ENCODE data around the gene HECW1. TPM values are rescaled to one million over a fixed set of nuclear protein-coding genes. Genes with fewer than 3 reads are reported as not detected.

The HECW1 gene
- total and polyA plus RNA-seq, 2 donors (not counting 1 experiment from before 2014, with no cell fraction given) = not detected

GRCh38 chr7:43362652-43363034 is 250.2 kb downstream of the HECW1 start:
- H3K4me3 Mint-ChIP-seq = no peak overlapping the region
- Histone ChIP-seq H3K36me3 (replicated peaks in 1 of 2; ENCODE audit: control extremely low read depth in 1 of 2, control insufficient read depth in 1 of 2, extremely low read depth in 1 of 2, insufficient read depth in 2 of 2, low read length in 1 of 2) (no peaks in the 10 kb centered on the region), H3K4me2 (replicated peaks; ENCODE audit: low read depth, low read length, poor library complexity, severe bottlenecking) (no peak overlapping the region), H3K9me3 (ENCODE audit: control extremely low read depth in 1 of 3, control insufficient read depth in 2 of 3, insufficient read depth in 1 of 3, low read length in 2 of 3) (no peaks in the 10 kb centered on the region), H4K20me1 (ENCODE audit: control insufficient read depth, insufficient read depth, low read length, poor library complexity, severe bottlenecking) (no peaks in the 10 kb centered on the region), H3K27me3 (replicated peaks in 1 of 4; ENCODE audit: control extremely low read depth in 1 of 4, control insufficient read depth in 3 of 4, insufficient read depth in 4 of 4, low read length in 3 of 4) (peaks cover 0 to 3% (median 2%) of the 10 kb centered on the region in 4 experiments), H2AFZ (ENCODE audit: insufficient read depth, low read depth, low read length, poor library complexity, severe bottlenecking) (no peak overlapping the region), H3K4me3 (ENCODE audit: control extremely low read depth in 1 of 5, extremely low read depth in 1 of 5, insufficient read depth in 1 of 5, low read depth in 2 of 5, low read length in 4 of 5) (no peak overlapping the region), H3K9ac (ENCODE audit: low read length) (no peak overlapping the region), H3K4me1 (ENCODE audit: control insufficient read depth in 2 of 2, insufficient read depth in 2 of 2, low read length in 2 of 2) (no peaks in the 10 kb centered on the region), H3K27ac (ENCODE audit: low read length in 2 of 2) (no peak overlapping the region), H3K79me2 (ENCODE audit: control insufficient read depth, insufficient read depth, low read length) (no peaks in the 10 kb centered on the region)
- 0% methylated on average over 1 of the region's 2 CpGs for WGBS (ENCODE audit: insufficient coverage)
- H3K4me1 Mint-ChIP-seq = no peaks in the 10 kb centered on the region
- no peak for TF ChIP-seq EZH2 (IDR thresholded peaks at IDR 0.05; ENCODE audit: borderline replicate concordance, insufficient read depth, low read depth, low read length, poor library complexity, severe bottlenecking)
- TF ChIP-seq CTCF (IDR thresholded peaks at IDR 0.05) = no peak
- H3K27me3 Mint-ChIP-seq = peaks cover 8% of the 10 kb centered on the region
- no peaks in the 10 kb centered on the region for H3K9me3 Mint-ChIP-seq (ENCODE audit: insufficient read depth)
- POLR2A ChIA-PET = no interaction called here
- ATAC-seq (ENCODE audit: low read depth) (no peak), DNase-seq (no peak)
- CTCF ChIA-PET = interaction anchor here (0.7 kb wide), 1 partner anchor 669 kb away, joined by 4 read pairs; no protein-coding TSS in a partner anchor
- intact Hi-C loops (cut with micrococcal nuclease) = no loop called here
- H3K27ac Mint-ChIP-seq = no peak overlapping the region

- Mint-ChIP-seq H3K27ac (no peak overlapping the region), H3K4me3 (no peak overlapping the region), H3K27me3 (peaks cover 8% of the 10 kb centered on the region), H3K4me1 (no peaks in the 10 kb centered on the region), H3K9me3 (ENCODE audit: insufficient read depth) (no peaks in the 10 kb centered on the region)
- H4K20me1 ChIP-seq (ENCODE audit: control insufficient read depth, insufficient read depth, low read length, poor library complexity, severe bottlenecking) = no peaks in the 10 kb centered on the region
- ATAC-seq (ENCODE audit: low read depth) = no peak
- DNase-seq = no peak
- peaks cover 0 to 3% (median 2%) of the 10 kb centered on the region in 4 experiments for H3K27me3 ChIP-seq (replicated peaks in 1 of 4; ENCODE audit: control extremely low read depth in 1 of 4, control insufficient read depth in 3 of 4, insufficient read depth in 4 of 4, low read length in 3 of 4)
- no peak for TF ChIP-seq EZH2 (IDR thresholded peaks at IDR 0.05; ENCODE audit: borderline replicate concordance, insufficient read depth, low read depth, low read length, poor library complexity, severe bottlenecking)
- TF ChIP-seq CTCF (IDR thresholded peaks at IDR 0.05) = no peak
- H3K4me1 ChIP-seq (ENCODE audit: control insufficient read depth in 2 of 2, insufficient read depth in 2 of 2, low read length in 2 of 2) = no peaks in the 10 kb centered on the region
- no peaks in the 10 kb centered on the region for H3K9me3 ChIP-seq (ENCODE audit: control extremely low read depth in 1 of 3, control insufficient read depth in 2 of 3, insufficient read depth in 1 of 3, low read length in 2 of 3)
- no peaks in the 10 kb centered on the region for H3K79me2 ChIP-seq (ENCODE audit: control insufficient read depth, insufficient read depth, low read length)
- H2AFZ ChIP-seq (ENCODE audit: insufficient read depth, low read depth, low read length, poor library complexity, severe bottlenecking) = no peak overlapping the region
- H3K36me3 ChIP-seq (replicated peaks in 1 of 2; ENCODE audit: control extremely low read depth in 1 of 2, control insufficient read depth in 1 of 2, extremely low read depth in 1 of 2, insufficient read depth in 2 of 2, low read length in 1 of 2) = no peaks in the 10 kb centered on the region
- H3K4me3 ChIP-seq (ENCODE audit: control extremely low read depth in 1 of 5, extremely low read depth in 1 of 5, insufficient read depth in 1 of 5, low read depth in 2 of 5, low read length in 4 of 5) = no peak overlapping the region
- 75% methylated on average over 4 of the region's 6 CpGs for WGBS (ENCODE audit: insufficient coverage)
- ChIA-PET POLR2A (no interaction called here), CTCF (no interaction called here)
- intact Hi-C loops (cut with micrococcal nuclease) = no loop called here
- H3K9ac ChIP-seq (ENCODE audit: low read length) = no peak overlapping the region
- H3K27ac ChIP-seq (ENCODE audit: low read length in 2 of 2) = no peak overlapping the region
- no peak overlapping the region for H3K4me2 ChIP-seq (replicated peaks; ENCODE audit: low read depth, low read length, poor library complexity, severe bottlenecking)
Measured at GRCh38 chr7:43363035-43363791, 250.8 kb downstream of the HECW1 start.

All from B cell (primary cell).